ENCODE results near the gene STX2. TPM values are rescaled to one million over a fixed set of nuclear protein-coding genes. Genes with fewer than 3 reads are reported as not detected.
"Not testable (repeated sequence)": the region's sequence is repeated elsewhere in the genome, so short reads cannot be mapped to it uniquely, and the experiment has no call there.

Gene STX2
- total RNA-seq, 1 donor from 2014 or later: 20.5 TPM

DNA sequence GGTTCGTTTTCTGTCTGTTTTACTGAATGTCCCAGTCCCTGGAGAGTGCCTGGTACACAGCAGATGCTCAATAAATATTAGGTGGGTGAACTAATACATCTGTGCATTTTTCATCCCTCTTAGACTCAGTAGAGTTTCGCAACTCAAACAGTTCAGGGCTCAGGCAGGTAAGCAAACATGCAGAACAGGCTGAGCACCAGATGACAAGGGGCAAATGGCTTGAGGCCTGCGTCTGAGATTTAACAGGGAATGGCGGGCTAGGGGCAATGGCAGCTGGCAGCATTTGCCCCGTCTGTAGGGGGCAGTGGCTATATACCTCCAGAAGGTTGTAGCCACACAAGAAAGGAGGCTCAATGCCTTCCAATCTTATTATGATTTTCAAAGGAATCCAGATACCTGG is 24.2 kb upstream of the STX2 start:
- no peaks in the 10 kb centered on the region for H3K36me3 Mint-ChIP-seq (ENCODE audit: insufficient read depth)
- H3K4me1 Mint-ChIP-seq (ENCODE audit: low read depth): no peaks in the 10 kb centered on the region
- no peaks in the 10 kb centered on the region for H3K27me3 Mint-ChIP-seq
- no peak for DNase-seq (ENCODE audit: low spot score, unreplicated experiment)
- H3K9me3 Mint-ChIP-seq (ENCODE audit: low read depth): no peaks in the 10 kb centered on the region
- peak; percentile 9 for TF ChIP-seq CTCF (IDR thresholded peaks at IDR 0.05; ENCODE audit: unreplicated experiment)
- H3K4me3 Mint-ChIP-seq (ENCODE audit: low read depth): no peak overlapping the region
- H3K27ac Mint-ChIP-seq: peak overlapping the region; percentile 4

- not testable (repeated sequence) for H3K4me3 Mint-ChIP-seq (ENCODE audit: low read depth); H3K9me3 Mint-ChIP-seq (ENCODE audit: low read depth); H3K36me3 Mint-ChIP-seq (ENCODE audit: insufficient read depth); DNase-seq (ENCODE audit: low spot score, unreplicated experiment); H3K27me3 Mint-ChIP-seq; H3K27ac Mint-ChIP-seq; H3K4me1 Mint-ChIP-seq (ENCODE audit: low read depth)
Observed at GRCh38 chr12:130862771-130863170, 23.7 kb upstream of the STX2 start.

DNA sequence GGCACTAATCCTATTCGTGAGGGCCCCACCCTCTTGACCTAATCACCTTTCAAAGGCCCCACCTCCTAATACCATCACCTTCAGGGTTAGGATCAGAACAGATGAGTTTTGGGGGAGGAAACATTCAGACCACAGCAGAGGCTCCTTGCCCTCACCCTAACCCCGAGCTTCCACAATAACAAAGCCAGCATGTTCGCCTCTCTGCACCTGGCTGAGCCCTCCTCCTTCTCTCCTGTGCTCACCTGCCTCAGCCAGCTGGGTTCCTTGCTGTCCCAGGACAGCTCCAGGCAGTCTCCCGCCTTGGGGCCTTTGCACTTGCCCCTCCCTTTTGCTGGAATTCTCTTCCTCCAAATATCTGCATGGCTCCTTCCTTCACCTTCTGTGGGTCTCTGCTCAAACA is 23.1 kb upstream of the STX2 start:
- DNase-seq (ENCODE audit: low spot score, unreplicated experiment): no peak
- no peak overlapping the region for H3K4me3 Mint-ChIP-seq (ENCODE audit: low read depth)
- no peak for TF ChIP-seq CTCF (IDR thresholded peaks at IDR 0.05; ENCODE audit: unreplicated experiment)

GRCh38 chr12:130860311-130860710 is 21.3 kb upstream of the STX2 start:
- H3K4me3 Mint-ChIP-seq (ENCODE audit: low read depth): no peak overlapping the region
- no peak for TF ChIP-seq CTCF (IDR thresholded peaks at IDR 0.05; ENCODE audit: unreplicated experiment)
- peaks cover 9% of the 10 kb centered on the region for H3K9me3 Mint-ChIP-seq (ENCODE audit: low read depth)
- H3K27ac Mint-ChIP-seq: no peak overlapping the region
- DNase-seq (ENCODE audit: low spot score, unreplicated experiment): no peak
- no peaks in the 10 kb centered on the region for H3K27me3 Mint-ChIP-seq
- no peaks in the 10 kb centered on the region for H3K4me1 Mint-ChIP-seq (ENCODE audit: low read depth)
- H3K36me3 Mint-ChIP-seq (ENCODE audit: insufficient read depth): no peaks in the 10 kb centered on the region

More for the DNA sequence above, 23.1 kb upstream of the STX2 start:
- Mint-ChIP-seq H3K4me1 (ENCODE audit: low read depth) (no peaks in the 10 kb centered on the region), H3K27me3 (no peaks in the 10 kb centered on the region), H3K9me3 (ENCODE audit: low read depth) (peaks cover 4% of the 10 kb centered on the region), H3K27ac (no peak overlapping the region), H3K36me3 (ENCODE audit: insufficient read depth) (no peaks in the 10 kb centered on the region)

DNA sequence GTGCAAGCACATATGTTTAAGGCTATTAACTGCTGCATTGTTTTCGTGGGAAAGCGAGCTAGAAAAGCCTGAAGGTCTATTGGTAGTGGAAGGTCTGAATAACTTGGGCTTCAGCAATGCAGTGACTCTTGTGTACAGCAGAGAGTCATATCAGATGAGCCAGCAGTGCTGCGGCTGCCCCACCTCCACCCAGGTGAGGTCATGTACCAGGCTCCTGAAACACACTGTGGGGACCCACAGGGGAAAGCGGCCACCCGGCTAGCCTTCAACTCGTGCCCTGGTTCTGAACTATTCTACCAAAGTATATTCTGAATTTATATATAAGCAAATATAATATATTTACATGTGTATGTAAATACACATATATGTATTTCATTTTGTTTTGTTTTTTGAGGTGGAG is 20.1 kb upstream of the STX2 start:
- DNase-seq (ENCODE audit: low spot score, unreplicated experiment): no peak
- no peak for TF ChIP-seq CTCF (IDR thresholded peaks at IDR 0.05; ENCODE audit: unreplicated experiment)
- Mint-ChIP-seq H3K4me1 (ENCODE audit: low read depth) (peaks cover 3% of the 10 kb centered on the region), H3K27me3 (no peaks in the 10 kb centered on the region), H3K4me3 (ENCODE audit: low read depth) (no peak overlapping the region), H3K36me3 (ENCODE audit: insufficient read depth) (no peaks in the 10 kb centered on the region), H3K9me3 (ENCODE audit: low read depth) (peaks cover 9% of the 10 kb centered on the region), H3K27ac (no peak overlapping the region)

DNA sequence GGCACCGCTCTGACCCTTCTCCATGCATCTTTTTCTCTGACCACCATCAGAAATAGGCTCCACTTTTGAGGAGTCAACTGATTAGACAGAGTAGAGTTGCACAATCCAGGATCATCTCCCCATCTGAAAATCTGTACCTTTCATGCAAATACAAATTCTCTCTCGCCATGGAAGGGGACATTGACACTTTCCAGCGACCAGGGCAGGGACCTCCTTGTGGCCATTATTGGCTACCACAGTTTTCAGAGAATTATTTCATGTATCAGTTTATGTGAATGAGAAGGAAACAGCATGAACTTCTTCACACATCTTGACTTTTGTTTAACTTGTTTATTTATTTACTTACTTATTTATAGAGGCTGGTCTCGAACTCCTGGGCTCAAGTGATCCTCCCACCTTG is 19.0 kb upstream of the STX2 start:
- no peak for TF ChIP-seq CTCF (IDR thresholded peaks at IDR 0.05; ENCODE audit: unreplicated experiment)
- H3K9me3 Mint-ChIP-seq (ENCODE audit: low read depth): peaks cover 9% of the 10 kb centered on the region
- no peak for DNase-seq (ENCODE audit: low spot score, unreplicated experiment)
- peaks cover 3% of the 10 kb centered on the region for H3K4me1 Mint-ChIP-seq (ENCODE audit: low read depth)
- no peaks in the 10 kb centered on the region for H3K27me3 Mint-ChIP-seq
- H3K36me3 Mint-ChIP-seq (ENCODE audit: insufficient read depth): no peaks in the 10 kb centered on the region
- H3K27ac Mint-ChIP-seq: no peak overlapping the region
- H3K4me3 Mint-ChIP-seq (ENCODE audit: low read depth): no peak overlapping the region

Measured in progenitor cell of endocrine pancreas (in vitro differentiated cells).